NT2/D1 (cell line): Measurements from ENCODE around the gene ZDHHC1.

Source experiments
- SUZ12 ChIP-seq: IDR thresholded peaks from 2 replicates; pipeline ENCODE4 v1.6.1; 2011; ENCODE audit not compliant: insufficient read length, insufficient read depth; ENCODE audit errors: extremely low read depth
- YY1 ChIP-seq: IDR thresholded peaks from 2 replicates; pipeline ENCODE4 v1.6.1; 2011; ENCODE audit not compliant: insufficient read length, insufficient read depth
- ZNF274 ChIP-seq: IDR thresholded peaks from 2 replicates; pipeline ENCODE4 v1.6.1; 2011; ENCODE audit warnings: mild to moderate bottlenecking, low read depth, low read length

GRCh38 chr16:67445441-67445912 lies 29.2 kb upstream of the ZDHHC1 start:
- TF ChIP-seq ZNF274, result no peak
- TF ChIP-seq YY1, result no peak
- no peak for TF ChIP-seq SUZ12
